B cell (primary cell): ENCODE data around the gene OLFM2. TPM values are rescaled to one million over a fixed set of nuclear protein-coding genes. Genes with fewer than 3 reads are reported as not detected.

ENCODE experiments used
- ATAC-seq: fragments of 200-7000 bp; cut with Tn5 transposase; one replicate; pipeline ENCODE4 v1.10.0; 2021; ENCODE audit warnings: low read depth, mild to moderate bottlenecking, moderate number of reproducible peaks, moderate library complexity
- CTCF ChIA-PET: fragments of 350-600 bp; sonication (Branson Sonifier 250); formaldehyde crosslinking; loops from one replicate; lab custom pipeline; 2021; ENCODE audit warnings: antibody characterized with exemption, inconsistent platforms; lab: Charles Lee
- POLR2A ChIA-PET: fragments of 350-600 bp; sonication (Branson Sonifier 250); formaldehyde crosslinking; loops from one replicate; lab custom pipeline; 2021; ENCODE audit warnings: antibody characterized with exemption; lab: Charles Lee
- DNase-seq: peaks from one replicate; pipeline ENCODE4 v3.0.0; 2013
- H2AFZ ChIP-seq: 2 replicates; pipeline ENCODE4 v1.6.1; 2012; ENCODE audit warnings: mild to moderate bottlenecking, low read depth, low read length; ENCODE audit not compliant: insufficient read depth, poor library complexity, severe bottlenecking
- H3K27ac ChIP-seq, 2 donors: 1 replicate in 1 of 2; 2 replicates in 1 of 2; pipeline ENCODE4 v1.5.1; 2012 to 2013; ENCODE audit warnings: low read length in 2 of 2, mild to moderate bottlenecking in 2 of 2, moderate library complexity in 1 of 2
- H3K27me3 ChIP-seq, 4 experiments: fragments of 200-600 bp in 1 of 4; sonication (generic) in 1 of 4; replicated peaks in 1 of 4; 1 replicate in 2 of 4; 2 replicates in 2 of 4; pipeline versions ENCODE4 v1.6.1 to v1.7.0; 2013 to 2016; ENCODE audit warnings: low read length in 3 of 4, mild to moderate bottlenecking in 2 of 4, mixed read lengths in 1 of 4, moderate library complexity in 1 of 4; ENCODE audit not compliant: insufficient read depth in 4 of 4, control insufficient read depth in 3 of 4; ENCODE audit errors: control extremely low read depth in 1 of 4
- H3K36me3 ChIP-seq, 2 experiments: replicated peaks in 1 of 2; 1 replicate in 1 of 2; 2 replicates in 1 of 2; pipeline versions ENCODE4 v1.6.1 to v1.7.1; 2013; ENCODE audit warnings: low read length in 1 of 2; ENCODE audit not compliant: insufficient read depth in 2 of 2, control insufficient read depth in 1 of 2; ENCODE audit errors: control extremely low read depth in 1 of 2, extremely low read depth in 1 of 2
- H3K4me1 ChIP-seq, 2 donors: fragments of 200-600 bp in 1 of 2; sonication (generic) in 1 of 2; 1 replicate in 1 of 2; 2 replicates in 1 of 2; pipeline versions ENCODE4 v1.5.1 to v1.6.1; 2013 to 2017; ENCODE audit warnings: low read length in 2 of 2; ENCODE audit not compliant: control insufficient read depth in 2 of 2, insufficient read depth in 2 of 2
- H3K4me2 ChIP-seq: replicated peaks from 2 replicates; pipeline ENCODE3; 2012; ENCODE audit warnings: mild to moderate bottlenecking, low read depth, low read length; ENCODE audit not compliant: poor library complexity, severe bottlenecking
- H3K4me3 ChIP-seq, 5 experiments: fragments of 200-600 bp in 1 of 5; sonication (generic) in 1 of 5; 1 replicate in 3 of 5; 2 replicates in 2 of 5; pipeline versions ENCODE4 v1.5.1 to v1.7.0; 2011 to 2016; ENCODE audit warnings: low read length in 4 of 5, mild to moderate bottlenecking in 4 of 5, low read depth in 2 of 5, control low read depth in 1 of 5, moderate library complexity in 1 of 5; ENCODE audit not compliant: insufficient read depth in 1 of 5; ENCODE audit errors: control extremely low read depth in 1 of 5, extremely low read depth in 1 of 5
- H3K79me2 ChIP-seq: fragments of 200-600 bp; sonication (generic); one replicate; pipeline ENCODE4 v1.6.0; 2016; ENCODE audit warnings: low read length; ENCODE audit not compliant: control insufficient read depth, insufficient read depth
- H3K9ac ChIP-seq: fragments of 200-600 bp; sonication (generic); 2 replicates; pipeline ENCODE4 v1.6.1; 2017; ENCODE audit warnings: mild to moderate bottlenecking, low read length, moderate library complexity
- H3K9me3 ChIP-seq, 3 donors: one replicate each; pipeline versions ENCODE4 v1.6.1 to v1.7.1; 2013; ENCODE audit warnings: low read length in 2 of 3; ENCODE audit not compliant: control insufficient read depth in 2 of 3, insufficient read depth in 1 of 3; ENCODE audit errors: control extremely low read depth in 1 of 3
- H4K20me1 ChIP-seq: 2 replicates; pipeline ENCODE4 v1.6.0; 2012; ENCODE audit warnings: mild to moderate bottlenecking, low read length; ENCODE audit not compliant: insufficient read depth, control insufficient read depth, poor library complexity, severe bottlenecking
- H3K27ac Mint-ChIP-seq: one replicate; pipeline ENCODE4 v1.8.0; 2021; ENCODE audit warnings: mixed read lengths
- H3K27me3 Mint-ChIP-seq: one replicate; pipeline ENCODE4 v1.8.0; 2021; ENCODE audit warnings: mixed read lengths
- H3K4me1 Mint-ChIP-seq: one replicate; pipeline ENCODE4 v1.8.0; 2021; ENCODE audit warnings: mixed read lengths
- H3K4me3 Mint-ChIP-seq: one replicate; pipeline ENCODE4 v1.8.0; 2021; ENCODE audit warnings: mixed read lengths
- H3K9me3 Mint-ChIP-seq: one replicate; pipeline ENCODE4 v1.8.0; 2022; ENCODE audit warnings: mixed read lengths; ENCODE audit not compliant: insufficient read depth
- EZH2 ChIP-seq: IDR thresholded peaks from 2 replicates; pipeline ENCODE4 v1.6.1; 2012; ENCODE audit warnings: borderline replicate concordance, low read depth, mild to moderate bottlenecking, moderate library complexity, low read length; ENCODE audit not compliant: insufficient read depth, poor library complexity, severe bottlenecking
- WGBS: methylation state at CpG from one replicate; pipeline ENCODE4 v1.1.5; 2013; ENCODE audit warnings: missing lambda C conversion rate; ENCODE audit not compliant: insufficient coverage; 5-methylcytosine and 5-hydroxymethylcytosine counted together
- intact Hi-C: fragments of 100-400 bp; cut with micrococcal nuclease; formaldehyde crosslinking; loops from one replicate; pipeline ENCODE4 v1.10.0; 2022
- polyA plus RNA-seq: library from polyadenylated mRNA; depleted of rRNA; stranded (reverse); fragments of >200 nt; gene quantifications from 2 replicates; pipeline ENCODE4 v1.2.3, GENCODE V29; 2012
- total RNA-seq, 2 donors: library from RNA; stranded (reverse); fragments of 120-200 nt in 1 of 2; gene quantifications; 1 replicate in 1 of 2; 2 replicates in 1 of 2; pipeline versions ENCODE4 v1.2.3 to v1.2.4, GENCODE V29; 2013 to 2022
- TF ChIP-seq, protein P1 (sequence below): fragments of 200-600 bp; IDR thresholded peaks from one replicate; pipeline ENCODE4 v1.8.0; 2022; ENCODE audit warnings: antibody characterized with exemption, mild to moderate bottlenecking

Gene OLFM2
- total and polyA plus RNA-seq, 2 donors (not counting 1 experiment from before 2014, with no cell fraction given): 0.15 TPM; not detected in 1

DNA sequence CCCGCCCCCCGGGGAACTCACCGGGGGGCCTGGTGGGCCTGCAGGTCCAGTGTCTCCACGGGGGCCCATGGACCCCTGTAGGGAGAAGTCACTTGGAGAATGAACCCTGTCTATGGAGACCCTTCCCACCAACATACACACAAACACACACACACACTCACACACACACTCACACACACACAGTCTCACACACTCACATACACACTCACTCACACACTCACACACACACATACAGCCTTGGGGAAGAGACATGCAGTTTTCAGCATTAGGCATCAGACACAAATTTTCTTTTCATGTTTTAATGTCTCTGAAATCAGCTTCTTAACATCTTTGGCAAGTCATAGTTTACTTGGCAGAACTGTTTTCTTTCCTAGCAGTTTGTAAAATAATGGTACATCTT lies 31.0 kb upstream of the OLFM2 start:
- H3K4me2 ChIP-seq: no peak overlapping the region
- CTCF ChIA-PET: no interaction called here
- no peak overlapping the region for H3K4me3 ChIP-seq
- no CpG with 5 or more reads among the region's 4 CpGs for WGBS
- peaks cover 42% of the 10 kb centered on the region for H3K27me3 Mint-ChIP-seq
- H3K4me3 Mint-ChIP-seq: no peak overlapping the region
- no peak overlapping the region for H3K9ac ChIP-seq
- H3K27ac Mint-ChIP-seq: no peak overlapping the region
- no peaks in the 10 kb centered on the region for H3K4me1 ChIP-seq
- DNase-seq: no peak
- peaks cover 0 to 40% (median 6%) of the 10 kb centered on the region in 4 experiments for H3K27me3 ChIP-seq
- TF ChIP-seq, protein P1, sequence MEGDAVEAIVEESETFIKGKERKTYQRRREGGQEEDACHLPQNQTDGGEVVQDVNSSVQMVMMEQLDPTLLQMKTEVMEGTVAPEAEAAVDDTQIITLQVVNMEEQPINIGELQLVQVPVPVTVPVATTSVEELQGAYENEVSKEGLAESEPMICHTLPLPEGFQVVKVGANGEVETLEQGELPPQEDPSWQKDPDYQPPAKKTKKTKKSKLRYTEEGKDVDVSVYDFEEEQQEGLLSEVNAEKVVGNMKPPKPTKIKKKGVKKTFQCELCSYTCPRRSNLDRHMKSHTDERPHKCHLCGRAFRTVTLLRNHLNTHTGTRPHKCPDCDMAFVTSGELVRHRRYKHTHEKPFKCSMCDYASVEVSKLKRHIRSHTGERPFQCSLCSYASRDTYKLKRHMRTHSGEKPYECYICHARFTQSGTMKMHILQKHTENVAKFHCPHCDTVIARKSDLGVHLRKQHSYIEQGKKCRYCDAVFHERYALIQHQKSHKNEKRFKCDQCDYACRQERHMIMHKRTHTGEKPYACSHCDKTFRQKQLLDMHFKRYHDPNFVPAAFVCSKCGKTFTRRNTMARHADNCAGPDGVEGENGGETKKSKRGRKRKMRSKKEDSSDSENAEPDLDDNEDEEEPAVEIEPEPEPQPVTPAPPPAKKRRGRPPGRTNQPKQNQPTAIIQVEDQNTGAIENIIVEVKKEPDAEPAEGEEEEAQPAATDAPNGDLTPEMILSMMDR: no peak
- no peak for TF ChIP-seq EZH2
- H3K9me3 Mint-ChIP-seq: no peaks in the 10 kb centered on the region
- H4K20me1 ChIP-seq: no peaks in the 10 kb centered on the region
- no peak for ATAC-seq
- H2AFZ ChIP-seq: no peak overlapping the region
- no peaks in the 10 kb centered on the region for H3K4me1 Mint-ChIP-seq
- no peak overlapping the region for H3K27ac ChIP-seq
- H3K9me3 ChIP-seq: peaks cover 0 to 4% (median 0%) of the 10 kb centered on the region in 3 donors
- intact Hi-C loops: no loop called here
- H3K36me3 ChIP-seq: no peaks in the 10 kb centered on the region
- H3K79me2 ChIP-seq: no peaks in the 10 kb centered on the region
- POLR2A ChIA-PET: no interaction called here

DNA sequence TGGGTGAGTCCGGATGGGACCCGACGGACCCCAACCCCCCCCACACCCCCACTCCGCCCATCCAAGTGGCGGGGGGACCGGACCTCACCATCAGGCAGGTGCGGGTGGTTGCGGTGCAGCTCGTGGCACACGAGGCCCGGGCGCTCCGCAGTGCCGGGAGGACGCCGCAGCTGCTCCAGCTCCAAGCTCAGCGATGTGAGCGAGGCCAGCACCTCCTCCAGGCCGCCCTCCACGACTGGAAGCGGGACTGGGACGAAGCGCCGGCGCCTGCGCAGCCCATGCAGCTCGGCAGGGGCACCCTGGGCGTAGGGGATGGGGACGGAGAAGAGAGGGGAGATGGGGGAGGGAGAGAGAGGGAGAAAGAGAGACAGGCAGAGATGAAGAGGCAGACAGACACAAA lies 30.1 kb upstream of the OLFM2 start:
- no peak for DNase-seq
- Histone ChIP-seq H3K79me2 (no peaks in the 10 kb centered on the region), H3K27me3 (peaks cover 0 to 40% (median 6%) of the 10 kb centered on the region in 4 experiments), H3K4me2 (no peak overlapping the region), H3K4me3 (no peak overlapping the region), H3K4me1 (no peaks in the 10 kb centered on the region), H3K9ac (no peak overlapping the region), H3K36me3 (no peaks in the 10 kb centered on the region), H2AFZ (peak overlapping the region; percentile 42), H3K27ac (no peak overlapping the region), H3K9me3 (peaks cover 0 to 4% (median 0%) of the 10 kb centered on the region in 3 donors), H4K20me1 (no peaks in the 10 kb centered on the region)
- 9% methylated on average over 29 of the region's 29 CpGs for WGBS
- peaks cover 44% of the 10 kb centered on the region for H3K27me3 Mint-ChIP-seq
- no peak overlapping the region for H3K27ac Mint-ChIP-seq
- no peak overlapping the region for H3K4me3 Mint-ChIP-seq
- H3K4me1 Mint-ChIP-seq: no peaks in the 10 kb centered on the region
- ChIA-PET CTCF (no interaction called here), POLR2A (no interaction called here)
- no peak for ATAC-seq
- H3K9me3 Mint-ChIP-seq: no peaks in the 10 kb centered on the region
- intact Hi-C loops: no loop called here
- no peak for TF ChIP-seq EZH2
- TF ChIP-seq, protein P1: no peak
